DOHH2 (cell line): ENCODE results near the gene DNAJB4.

ENCODE experiments used
- CTCF ChIP-seq: fragments of 200-600 bp; sonication (generic); IDR thresholded peaks from one replicate; pipeline ENCODE4 v1.5.1; 2014; ENCODE audit warnings: antibody characterized with exemption, mild to moderate bottlenecking, low read depth, low read length; ENCODE audit not compliant: poor library complexity, severe bottlenecking
- EZH2phosphoT487 ChIP-seq: fragments of 200-600 bp; sonication (generic); IDR thresholded peaks from 2 replicates; pipeline ENCODE4 v1.6.1; 2017; ENCODE audit warnings: borderline replicate concordance, mild to moderate bottlenecking, antibody characterized with exemption, low read length, moderate library complexity, mixed read lengths

GRCh38 chr1:78061825-78062523 is 57.2 kb downstream of the DNAJB4 start:
- TF ChIP-seq CTCF (no peak), EZH2phosphoT487 (no peak)
